ENCODE data around the gene LUC7L2.
"Not testable (repeated sequence)": the region's sequence is repeated elsewhere in the genome, so short reads cannot be mapped to it uniquely, and the experiment has no call there.

Gene LUC7L2, protein sequence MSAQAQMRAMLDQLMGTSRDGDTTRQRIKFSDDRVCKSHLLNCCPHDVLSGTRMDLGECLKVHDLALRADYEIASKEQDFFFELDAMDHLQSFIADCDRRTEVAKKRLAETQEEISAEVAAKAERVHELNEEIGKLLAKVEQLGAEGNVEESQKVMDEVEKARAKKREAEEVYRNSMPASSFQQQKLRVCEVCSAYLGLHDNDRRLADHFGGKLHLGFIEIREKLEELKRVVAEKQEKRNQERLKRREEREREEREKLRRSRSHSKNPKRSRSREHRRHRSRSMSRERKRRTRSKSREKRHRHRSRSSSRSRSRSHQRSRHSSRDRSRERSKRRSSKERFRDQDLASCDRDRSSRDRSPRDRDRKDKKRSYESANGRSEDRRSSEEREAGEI

DNA sequence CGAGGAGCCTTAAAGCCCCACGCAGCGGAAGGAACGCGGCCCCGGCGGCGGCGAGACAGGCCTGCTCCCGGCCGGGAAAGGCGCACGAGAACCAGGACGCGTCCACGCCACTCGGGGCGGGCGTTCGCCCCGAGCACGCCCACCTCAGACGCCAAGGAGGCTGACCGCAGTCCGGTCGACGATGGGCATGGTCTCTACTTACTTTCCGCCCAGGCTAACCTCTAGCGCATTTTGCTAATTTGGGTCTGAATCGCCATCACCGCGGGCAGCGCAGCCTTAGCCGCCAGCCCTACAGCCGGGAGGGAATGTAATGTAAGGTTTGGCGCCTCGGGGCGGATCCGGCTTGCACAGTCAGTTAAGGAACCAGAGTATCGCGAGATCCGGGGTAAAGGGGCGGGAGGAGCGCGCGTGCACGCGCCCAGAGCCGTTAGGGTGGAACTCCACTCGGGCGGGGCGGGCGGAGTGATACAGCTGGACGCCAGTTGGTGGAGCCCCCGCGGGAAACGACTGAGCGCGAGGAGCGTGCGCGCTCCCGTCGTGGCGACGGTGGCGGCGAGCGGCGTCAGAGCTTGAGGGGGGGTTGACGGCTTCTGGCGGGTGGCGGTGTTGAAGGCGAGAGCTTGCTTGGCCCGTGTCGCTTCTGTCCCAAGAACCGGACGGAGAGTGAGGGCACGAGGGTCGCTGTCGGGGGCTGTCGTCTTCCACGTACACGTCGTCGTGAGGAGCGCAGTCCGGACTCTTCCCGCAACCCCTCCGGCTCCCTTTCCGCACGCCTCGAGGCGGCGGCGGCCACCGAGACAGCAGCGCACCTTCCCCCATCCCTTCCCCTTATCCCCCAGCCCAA is at the start of gene LUC7L2:
TSS of gene LUC7L2 (plus strand) at position 529 of the 844 bp plus-strand sequence. CDS start 368 bp downstream, outside the sequence.
- DNase-seq (ENCODE audit: low spot score): peak; percentile 98

DNA sequence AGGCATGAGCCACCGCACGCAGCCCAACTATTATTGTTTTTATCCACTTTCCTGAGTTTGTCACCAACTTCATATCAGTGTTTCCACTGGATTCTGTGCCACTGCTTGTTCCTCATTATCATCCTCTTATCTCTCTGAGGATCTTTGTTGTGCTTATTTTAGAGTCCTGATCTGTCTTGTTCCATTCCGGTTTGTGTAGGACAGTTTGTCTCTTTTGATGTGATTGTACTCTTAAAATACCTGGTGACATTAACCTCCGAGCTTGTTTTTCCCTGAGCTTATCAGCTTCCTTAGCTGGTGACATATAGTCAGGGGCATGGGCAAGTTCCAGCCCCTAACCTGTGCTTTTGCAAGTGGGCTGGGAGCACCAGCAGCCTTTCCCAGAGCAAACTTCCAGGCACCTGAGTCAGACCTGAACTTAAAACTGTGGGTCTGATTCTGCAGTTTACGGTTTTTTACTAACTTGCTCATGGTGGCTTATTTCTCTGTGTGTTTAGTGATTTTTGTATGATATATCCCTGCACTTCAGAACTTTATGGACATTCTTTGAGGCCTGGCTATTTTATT is 41.7 kb upstream of the LUC7L2 start:
- no peak for DNase-seq (ENCODE audit: low spot score)

DNA sequence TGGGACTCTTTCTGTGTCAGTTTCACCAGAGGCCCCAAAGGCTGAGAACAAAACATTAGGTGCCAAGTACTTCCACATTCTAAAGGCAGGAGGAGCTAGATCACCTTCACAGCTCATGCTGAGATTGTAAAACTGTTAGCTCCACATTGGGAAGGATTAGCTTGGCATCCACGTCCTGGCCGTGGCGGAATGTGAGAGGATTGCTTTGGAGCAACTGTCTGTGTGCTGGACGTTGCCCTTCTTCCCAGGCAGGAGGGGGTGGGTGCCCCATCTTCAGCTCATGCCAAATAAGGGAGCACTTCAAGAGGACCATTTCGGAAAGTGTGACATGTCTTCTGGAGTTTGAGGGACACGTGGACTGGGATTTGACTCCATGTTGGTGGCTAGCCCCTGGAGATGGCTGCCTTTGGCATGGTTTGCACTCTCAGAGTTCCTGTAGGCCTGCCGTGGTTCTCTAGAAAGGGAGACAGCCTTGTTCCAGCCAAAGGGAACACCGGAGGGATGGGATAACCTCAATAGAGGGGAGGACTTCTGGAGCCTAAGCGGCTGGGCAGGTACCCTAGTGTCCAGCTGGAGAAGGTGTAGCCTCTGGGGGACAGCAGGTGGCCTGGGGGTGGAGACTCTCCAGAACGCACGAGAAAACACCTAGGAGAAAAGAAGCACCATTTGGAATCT is 38.5 kb upstream of the LUC7L2 start:
- peak; percentile 23 for DNase-seq (ENCODE audit: low spot score)

DNA sequence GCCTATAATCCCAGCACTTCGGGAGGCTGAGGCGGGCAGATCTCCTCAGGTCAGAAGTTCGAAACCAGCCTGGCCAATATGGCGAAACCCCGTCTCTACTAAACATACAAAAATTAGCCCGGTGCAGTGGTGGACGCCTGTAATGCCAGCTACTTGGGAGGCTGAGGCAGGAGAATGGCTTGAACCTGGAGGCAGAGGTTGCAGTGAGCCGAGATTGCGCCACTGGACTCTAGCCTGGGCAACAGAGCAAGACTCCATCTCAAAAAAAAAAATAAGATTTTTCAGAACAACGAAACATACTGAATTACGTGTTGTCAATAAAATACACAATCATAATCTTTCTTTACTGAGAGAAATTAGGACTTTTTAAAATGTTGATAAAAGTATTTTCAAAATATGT is 35.0 kb upstream of the LUC7L2 start:
- DNase-seq (ENCODE audit: low spot score): not testable (repeated sequence)

DNA sequence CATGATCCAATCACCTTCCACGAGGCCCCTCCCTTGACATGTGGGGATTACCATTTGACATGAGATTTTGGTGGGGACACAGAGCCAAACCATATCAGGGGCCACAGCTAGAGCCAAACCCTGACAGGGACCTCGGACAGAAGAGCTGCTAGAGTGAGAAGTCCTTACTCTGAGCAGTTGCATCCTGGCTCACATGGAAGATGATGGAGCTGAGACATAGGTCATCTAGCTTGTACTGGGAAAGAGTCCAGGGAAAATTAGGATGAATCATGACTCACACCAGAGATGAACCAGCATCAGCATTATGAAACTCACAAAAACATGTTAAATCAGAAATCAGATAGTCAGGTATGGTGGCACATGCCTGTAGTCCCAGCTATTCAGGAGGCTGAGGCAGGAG is 31.3 kb upstream of the LUC7L2 start:
- DNase-seq (ENCODE audit: low spot score): peak; percentile 47

DNA sequence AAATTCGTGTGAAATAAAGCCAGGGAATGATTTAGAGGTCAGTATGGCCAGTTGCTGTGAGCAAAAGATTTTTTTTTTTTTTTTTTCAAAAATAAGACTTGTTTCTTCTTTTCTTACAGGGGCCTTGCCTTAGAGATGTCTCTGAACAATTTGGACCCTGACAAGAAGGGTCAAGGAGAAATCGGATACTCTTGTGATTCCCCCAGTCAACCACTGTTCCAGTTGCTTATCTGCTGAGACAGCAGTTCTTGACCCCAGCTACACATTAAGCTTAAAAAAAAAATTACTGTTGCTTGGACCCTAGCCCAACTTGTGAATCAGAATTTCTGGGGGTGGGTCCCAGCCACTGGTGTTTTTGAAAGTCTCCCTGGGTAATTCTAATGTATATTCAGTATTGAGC is 30.6 kb upstream of the LUC7L2 start:
- DNase-seq (ENCODE audit: low spot score): no peak

DNA sequence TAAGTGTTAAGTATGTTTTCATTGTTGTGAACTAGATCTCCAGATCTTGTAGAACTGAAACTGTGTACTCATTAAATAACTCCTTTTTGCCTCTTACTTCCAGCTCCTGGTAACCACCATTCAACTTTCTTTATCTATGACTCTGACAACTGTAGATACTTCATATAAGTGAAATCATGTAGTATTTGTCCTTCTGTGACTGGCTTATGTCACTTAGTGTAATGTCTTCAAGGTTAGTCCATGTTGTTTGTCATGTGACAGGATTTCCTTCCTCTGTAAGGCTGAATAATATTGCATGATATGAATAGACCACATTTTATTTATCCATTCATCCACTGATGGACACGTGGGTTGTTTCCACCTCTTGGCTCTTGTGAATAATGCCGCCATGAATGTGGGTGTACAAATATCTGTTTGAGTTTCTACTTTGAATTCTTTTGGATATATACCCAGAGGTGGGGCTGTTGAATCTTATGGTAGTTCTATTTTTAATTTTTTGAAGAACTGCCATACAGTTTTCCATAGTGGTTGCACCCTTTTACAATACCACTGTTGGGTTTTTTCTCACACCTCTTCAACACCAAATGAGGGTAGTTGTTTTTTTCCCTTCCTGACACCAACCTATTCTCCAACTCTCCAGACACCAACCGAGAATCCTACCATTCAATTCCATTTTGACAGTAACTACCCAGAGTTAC is 29.2 kb upstream of the LUC7L2 start:
- DNase-seq (ENCODE audit: low spot score): no peak

DNA sequence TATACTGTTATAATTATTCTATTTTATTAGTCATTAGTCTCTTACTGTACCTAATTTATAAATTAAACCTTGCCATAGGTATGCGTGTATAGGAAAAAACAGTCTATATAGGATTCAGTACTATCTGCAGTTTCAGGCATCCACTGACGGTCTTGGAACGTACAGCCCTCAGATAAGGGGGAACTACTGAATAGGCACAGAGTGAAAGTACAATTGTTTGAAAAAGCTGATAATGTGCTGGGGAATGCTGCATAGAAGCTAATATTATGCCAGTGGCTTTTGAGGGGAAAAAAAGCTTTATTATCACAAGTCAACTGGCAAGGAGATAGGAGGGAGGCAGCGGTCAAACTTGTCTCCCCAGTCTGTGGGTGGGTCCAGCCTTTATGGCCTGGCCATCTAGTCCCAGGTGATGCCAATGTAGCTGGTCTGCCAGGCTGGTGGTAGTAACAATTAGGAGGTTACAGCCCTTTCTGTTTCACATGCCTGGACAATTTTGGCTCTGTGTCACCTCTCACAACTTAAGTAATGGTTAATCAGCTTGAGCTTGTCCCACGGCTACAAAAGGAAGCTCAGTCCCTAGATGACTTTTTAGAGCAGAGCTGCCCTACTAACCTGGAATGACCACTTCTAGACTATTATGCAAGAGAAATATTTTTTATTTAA is 26.9 kb upstream of the LUC7L2 start:
- peak; percentile 56 for DNase-seq (ENCODE audit: low spot score)

DNA sequence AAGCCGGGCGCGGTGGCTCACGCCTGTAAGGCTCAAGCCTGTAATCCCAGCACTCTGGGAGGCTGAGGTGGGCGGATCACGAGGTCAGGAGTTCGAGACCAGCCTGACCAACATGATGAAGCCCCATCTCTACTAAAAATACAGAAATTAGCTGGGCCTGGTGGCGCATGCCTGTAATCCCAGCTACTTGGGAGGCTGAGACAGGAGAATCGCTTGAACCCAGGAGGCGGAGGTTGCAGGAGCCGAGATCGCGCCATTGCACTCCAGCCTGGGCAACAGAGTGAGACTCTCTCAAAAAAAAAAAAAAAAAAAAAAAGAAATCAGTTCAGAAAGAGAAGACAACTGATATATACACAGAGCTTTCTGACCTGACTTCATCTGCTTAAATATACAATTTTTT is 26.3 kb upstream of the LUC7L2 start:
- not testable (repeated sequence) for DNase-seq (ENCODE audit: low spot score)

DNA sequence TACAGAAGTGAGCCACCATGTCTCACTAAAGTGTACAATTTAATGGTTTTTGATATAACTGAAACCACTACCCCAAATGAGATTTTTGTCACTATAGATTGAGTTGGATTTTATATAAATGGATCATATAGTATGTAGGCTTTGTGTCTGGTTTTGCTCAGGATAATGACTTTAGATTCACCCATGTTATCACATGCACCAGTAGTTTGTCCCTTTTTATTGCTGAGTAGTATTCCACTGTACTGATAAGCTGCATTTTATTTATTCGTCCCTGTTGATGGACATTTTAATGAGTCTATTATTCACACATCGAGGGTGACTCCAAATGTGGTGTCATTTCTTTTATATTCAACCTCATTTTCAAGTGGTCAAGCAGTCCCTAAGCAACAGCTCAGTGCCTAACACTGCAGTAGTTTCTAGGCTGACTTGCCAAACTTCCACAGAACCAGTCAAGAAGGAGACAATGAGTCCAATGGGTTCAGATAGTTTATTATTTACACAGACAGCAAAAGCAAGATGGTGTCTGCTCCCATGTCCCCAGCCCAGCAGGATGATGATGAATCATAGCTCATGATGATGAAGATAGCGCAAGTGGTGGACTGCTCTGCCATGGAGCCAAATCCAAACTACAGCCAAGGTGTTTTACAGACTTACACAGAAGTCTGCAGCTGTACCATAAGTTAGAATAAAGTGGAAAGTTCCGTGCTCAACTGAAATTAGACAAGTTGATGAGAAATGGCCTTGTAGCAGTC is 25.1 kb upstream of the LUC7L2 start:
- DNase-seq (ENCODE audit: low spot score): no peak

DNA sequence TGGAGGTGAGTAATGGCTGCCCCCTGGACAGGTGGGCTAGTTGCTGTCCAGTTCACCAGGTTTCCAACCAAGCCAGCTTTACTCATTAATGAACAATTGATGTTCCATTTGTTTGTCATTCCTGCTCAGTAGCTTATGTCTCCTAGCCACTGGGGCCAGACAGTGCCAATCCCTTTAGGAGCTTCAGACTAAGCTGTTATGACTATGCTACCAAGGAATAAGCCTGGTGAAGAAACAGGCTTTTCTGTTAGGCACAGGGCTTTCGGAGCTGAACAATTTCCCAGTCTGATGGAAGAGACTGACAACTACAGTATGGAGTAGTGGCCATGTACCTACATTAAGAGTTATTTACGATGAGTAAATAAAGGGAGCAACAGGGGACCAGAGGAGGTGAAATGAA is 20.7 kb upstream of the LUC7L2 start:
- DNase-seq (ENCODE audit: low spot score): no peak

DNA sequence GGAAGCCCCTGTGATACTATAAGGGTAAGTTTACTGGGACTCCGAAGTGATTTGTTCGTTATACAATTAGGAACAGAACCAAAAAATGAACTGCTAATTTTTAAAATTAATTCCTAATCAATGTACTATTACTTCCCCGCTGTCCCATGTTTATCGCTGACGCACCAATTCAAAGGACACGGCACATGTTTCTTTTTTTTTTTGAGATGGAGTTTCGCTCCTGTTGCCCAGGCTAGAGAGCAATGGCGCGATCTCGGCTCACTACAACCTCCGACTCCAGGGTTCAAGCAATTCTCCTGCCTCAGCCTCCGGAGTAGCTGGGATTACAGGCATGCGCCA is 20.0 kb upstream of the LUC7L2 start:
- no peak for DNase-seq (ENCODE audit: low spot score)

DNA sequence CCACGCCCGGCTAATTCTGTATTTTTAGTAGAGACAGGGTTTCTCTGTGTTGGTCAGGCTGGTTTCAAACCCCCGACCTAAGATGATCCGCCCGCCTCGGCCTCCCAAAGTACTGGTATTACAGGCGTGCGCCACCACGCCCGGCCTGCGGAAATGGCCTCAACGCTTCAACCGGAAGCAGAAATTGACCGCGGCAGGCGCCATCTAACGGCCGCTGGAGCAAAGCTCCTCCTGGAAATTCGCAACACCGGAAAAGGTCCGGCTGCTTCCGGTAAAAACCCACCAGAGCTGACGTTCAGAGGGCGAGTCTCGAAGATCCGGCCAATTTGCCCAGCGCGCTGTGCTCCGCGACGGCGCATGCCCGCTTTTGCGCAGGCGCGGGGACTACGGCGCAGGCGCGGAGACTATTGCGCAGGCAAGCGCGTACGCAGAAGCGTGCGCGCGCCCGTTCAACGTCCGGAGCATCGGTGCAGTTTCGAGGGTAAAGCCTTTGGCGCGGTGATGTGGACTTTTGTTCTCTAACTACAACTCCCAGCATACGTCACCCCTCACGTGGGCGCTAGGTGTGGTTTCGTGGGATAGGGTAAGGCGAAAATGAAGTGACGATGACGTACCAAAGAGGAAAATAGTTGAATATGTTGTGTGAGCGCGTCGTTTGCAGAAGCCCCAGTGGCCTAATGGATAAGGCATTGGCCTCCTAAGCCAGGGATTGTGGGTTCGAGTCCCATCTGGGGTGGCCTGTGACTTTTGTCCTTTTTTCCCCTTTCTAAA is 19.5 kb upstream of the LUC7L2 start:
- peak; percentile 99 for DNase-seq (ENCODE audit: low spot score)

DNA sequence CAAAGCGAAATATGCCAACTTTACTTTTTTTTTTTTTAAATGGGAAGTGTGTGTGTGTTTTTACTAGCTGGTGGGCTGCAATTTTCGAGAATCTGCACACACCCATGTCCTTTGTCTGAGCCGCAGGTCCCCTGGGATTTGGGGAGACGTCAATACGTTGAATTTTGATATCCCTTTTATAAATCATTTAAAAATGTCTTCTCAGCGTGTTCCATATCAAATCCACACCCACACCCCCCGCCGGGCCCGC is 19.0 kb upstream of the LUC7L2 start:
- no peak for DNase-seq (ENCODE audit: low spot score)

DNA sequence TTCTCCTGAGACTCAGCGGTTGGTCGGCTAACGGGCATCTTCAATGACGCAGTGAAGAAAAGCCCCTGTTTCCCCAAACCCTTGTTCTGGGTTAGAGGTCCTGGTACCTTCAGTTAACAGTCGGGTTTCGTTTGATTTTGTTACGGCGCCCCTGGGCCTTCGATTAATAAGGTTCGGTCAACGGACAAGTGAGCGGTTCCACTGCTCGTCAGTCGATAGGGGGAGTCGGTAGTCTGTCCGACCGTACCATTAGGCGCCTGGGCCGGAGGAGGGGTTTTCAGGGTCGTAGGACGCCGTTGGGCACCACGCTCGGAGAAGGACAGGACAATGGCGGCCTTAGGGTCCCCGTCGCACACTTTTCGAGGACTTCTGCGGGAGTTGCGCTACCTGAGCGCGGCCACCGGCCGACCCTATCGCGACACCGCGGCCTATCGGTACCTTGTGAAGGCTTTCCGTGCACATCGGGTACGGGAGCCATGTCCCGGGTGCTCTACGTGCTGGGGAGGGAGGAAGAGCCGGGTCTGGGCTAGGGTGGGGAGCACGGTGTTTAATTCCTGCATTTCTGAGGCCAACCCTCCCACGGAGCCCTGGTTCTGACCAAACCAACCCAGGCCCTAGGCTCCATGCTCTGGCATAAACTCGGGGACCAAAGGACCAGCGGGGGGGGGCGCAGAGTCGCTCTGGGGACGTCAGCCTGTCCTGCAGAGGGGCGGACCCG is 18.5 kb upstream of the LUC7L2 start, which contains the start of gene FMC1:
TSS of gene FMC1 (plus strand) at position 280 of the 718 bp plus-strand sequence. CDS start at position 328, 48 bp downstream.
- DNase-seq (ENCODE audit: low spot score): peak; percentile 92

DNA sequence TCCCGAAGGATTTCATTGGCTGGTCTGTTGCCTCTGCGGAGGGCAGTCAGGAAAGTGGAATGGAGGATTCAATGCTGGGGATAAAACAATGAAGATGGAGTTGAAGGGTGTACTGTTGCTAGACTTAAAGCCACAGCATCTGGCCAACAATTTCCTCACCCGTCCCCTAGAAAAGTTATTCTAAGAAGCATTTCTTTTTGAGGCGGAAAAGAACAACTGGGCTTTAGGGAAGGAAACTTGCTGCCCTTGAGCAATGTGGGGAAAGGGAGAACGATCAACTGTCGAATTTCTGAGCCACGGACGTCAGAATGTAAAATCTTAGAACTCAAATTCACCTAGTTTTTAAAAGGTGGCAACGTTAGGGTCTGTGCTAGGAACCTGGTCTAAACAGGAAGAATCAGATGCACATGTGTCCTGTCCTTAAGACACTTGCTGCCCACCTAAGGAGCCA is 17.9 kb upstream of the LUC7L2 start:
- peak; percentile 91 for DNase-seq (ENCODE audit: low spot score)

DNA sequence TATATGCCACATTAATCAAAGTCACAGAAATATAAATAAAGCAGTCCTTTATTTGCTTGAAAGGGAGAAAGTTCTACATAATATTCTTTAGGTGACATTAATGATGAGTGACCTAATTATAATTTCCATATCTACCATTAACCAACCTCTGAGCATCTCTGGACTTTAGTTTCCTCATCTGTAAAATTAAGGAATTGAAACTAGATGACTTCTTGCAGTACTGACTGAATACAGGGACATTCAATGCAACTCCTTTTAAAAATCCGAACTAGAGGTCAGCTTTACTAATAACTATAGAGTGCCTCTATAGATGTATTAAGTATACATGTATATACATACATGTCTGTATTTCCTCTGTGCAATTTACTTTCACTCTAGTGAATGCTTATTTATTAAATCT is 14.7 kb upstream of the LUC7L2 start:
- no peak for DNase-seq (ENCODE audit: low spot score)

DNA sequence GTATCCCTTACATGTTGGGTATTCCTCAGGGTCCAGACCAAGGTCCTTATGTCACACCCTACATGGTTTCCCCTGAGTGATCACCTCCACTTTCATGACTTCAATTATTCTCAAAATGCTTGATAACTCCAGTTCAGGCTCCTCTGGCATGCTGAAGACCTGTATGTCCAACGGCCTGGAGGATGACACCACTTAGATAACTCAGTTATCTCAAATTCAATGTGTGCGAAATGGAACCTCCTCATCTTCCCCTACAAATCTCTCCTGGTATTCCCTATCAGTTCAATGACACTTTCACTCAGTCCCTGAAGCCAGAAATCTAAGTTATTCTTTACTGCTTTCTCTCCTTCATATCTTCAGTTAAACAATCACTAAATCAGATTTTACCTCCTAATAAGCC is 8.7 kb upstream of the LUC7L2 start:
- DNase-seq (ENCODE audit: low spot score): no peak

DNA sequence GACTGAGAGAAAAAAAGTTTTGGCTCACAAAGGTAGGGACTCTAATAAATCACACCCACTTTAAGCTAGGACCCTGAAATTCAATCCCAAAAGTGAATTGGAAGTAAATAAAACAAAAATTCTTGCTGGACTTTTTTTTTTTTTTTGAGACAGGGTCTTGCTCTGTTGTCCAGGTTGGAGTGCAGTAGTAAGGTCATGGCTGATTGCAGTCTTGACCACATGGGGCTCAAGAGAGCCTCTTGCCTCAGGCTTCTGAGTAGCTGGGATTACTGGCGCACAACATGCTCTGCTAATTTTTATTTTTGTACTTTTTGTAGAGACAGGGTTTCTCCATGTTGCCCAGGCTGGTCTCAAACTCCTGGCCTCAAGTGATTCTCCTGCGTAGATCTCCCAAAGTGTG is 5.0 kb upstream of the LUC7L2 start:
- DNase-seq (ENCODE audit: low spot score): no peak

Data from kidney tubule cell (primary cell).